SHP77 (cell line): ENCODE measurements around the gene LRMDA.
"Not testable (repeated sequence)": the region's sequence is repeated elsewhere in the genome, so short reads cannot be mapped to it uniquely, and the experiment has no call there.

Experiments used
- DNase-seq, 2 experiments: peaks; one replicate each; lab custom pipeline; 2025; lab: John Stamatoyannopoulos, UW

LRMDA gene

GRCh38 chr10:75582102-75582501 is 150.7 kb downstream of the LRMDA start:
- no peak for DNase-seq

GRCh38 chr10:75585294-75585693 is 153.9 kb downstream of the LRMDA start:
- DNase-seq, result no peak

- DNase-seq, result no peak
These were observed 155.4 kb downstream of the LRMDA start for GRCh38 chr10:75586814-75587213.

- DNase-seq, result no peak
These were observed 156.6 kb downstream of the LRMDA start for GRCh38 chr10:75588031-75588430.

- no peak for DNase-seq
These were observed 158.7 kb downstream of the LRMDA start for GRCh38 chr10:75589895-75590654.

GRCh38 chr10:75592151-75592787 is 160.8 kb downstream of the LRMDA start:
- DNase-seq, result no peak

- DNase-seq, result no peak
These were observed 161.6 kb downstream of the LRMDA start for GRCh38 chr10:75592791-75593643.

- DNase-seq, result no peak
These were observed 162.5 kb downstream of the LRMDA start for GRCh38 chr10:75593692-75594556.

GRCh38 chr10:75596930-75597620 is 165.7 kb downstream of the LRMDA start:
- no peak for DNase-seq

- DNase-seq, result no peak
These were observed 166.5 kb downstream of the LRMDA start for GRCh38 chr10:75597773-75598440.

- DNase-seq, result no peak
These were observed 167.6 kb downstream of the LRMDA start for GRCh38 chr10:75598998-75599397.

- DNase-seq, result no peak
These were observed 168.6 kb downstream of the LRMDA start for GRCh38 chr10:75599875-75600648.

GRCh38 chr10:75600833-75601232 is 169.4 kb downstream of the LRMDA start:
- DNase-seq, result no peak

GRCh38 chr10:75602341-75602740 is 170.9 kb downstream of the LRMDA start:
- no peak for DNase-seq

- DNase-seq, result no peak
These were observed 173.7 kb downstream of the LRMDA start for GRCh38 chr10:75605096-75605495.

- not testable (repeated sequence) for DNase-seq
These were observed 174.4 kb downstream of the LRMDA start for GRCh38 chr10:75605795-75606194.

GRCh38 chr10:75606203-75606779 is 174.9 kb downstream of the LRMDA start:
- DNase-seq, result no peak

- DNase-seq, result no peak
These were observed 176.2 kb downstream of the LRMDA start for GRCh38 chr10:75607576-75607975.

GRCh38 chr10:75610183-75610582 is 178.8 kb downstream of the LRMDA start:
- DNase-seq, result no peak
